IMR-90 (cell line): Measurements from ENCODE around the gene COLQ. TPM values are rescaled to one million over a fixed set of nuclear protein-coding genes. Genes with fewer than 3 reads are reported as not detected.

Experiments used
- ATAC-seq: fragments of 200-7000 bp; cut with Tn5 transposase; 2 replicates; pipeline ENCODE4 v1.9.1; 2020; ENCODE audit warnings: low read depth, mild to moderate bottlenecking, moderate library complexity
- BruUV-seq: library from RNA; stranded (reverse); fragments of 400-500 nt; replicated peaks from 2 replicates; lab custom pipeline; 2021; lab: Mats Ljungman, UMichigan
- CTCF ChIA-PET: fragments of 300-600 bp; formaldehyde crosslinking; extraction: SDS; loops from one replicate; lab custom pipeline; 2021; ENCODE audit warnings: antibody characterized with exemption; lab: Yijun Ruan, JAX
- POLR2A ChIA-PET: fragments of 300-600 bp; sonication (Branson Sonifier 250); formaldehyde crosslinking; loops from one replicate; lab custom pipeline; 2022; ENCODE audit warnings: antibody characterized with exemption; ENCODE audit not compliant: unreplicated experiment; lab: Charles Lee
- DNase-seq: peaks from one replicate; pipeline ENCODE4 v3.0.0; 2013
- H2AFZ ChIP-seq: replicated peaks from 2 replicates; pipeline ENCODE3; 2013; ENCODE audit warnings: low read length, mild to moderate bottlenecking; ENCODE audit not compliant: poor library complexity
- H2AK5ac ChIP-seq: 2 replicates; pipeline ENCODE4 v1.6.1; 2013; ENCODE audit warnings: low read depth, low read length, inconsistent platforms
- H2AK9ac ChIP-seq: replicated peaks from 2 replicates; pipeline ENCODE3; 2013; ENCODE audit warnings: mild to moderate bottlenecking, low read depth, low read length, moderate library complexity; ENCODE audit not compliant: poor library complexity
- H2BK120ac ChIP-seq: 2 replicates; pipeline ENCODE4 v1.6.1; 2013; ENCODE audit warnings: low read depth, low read length, inconsistent platforms
- H2BK15ac ChIP-seq: 3 replicates; pipeline ENCODE4 v1.6.1; 2013; ENCODE audit warnings: low read depth, low read length, inconsistent platforms
- H2BK20ac ChIP-seq: 2 replicates; pipeline ENCODE4 v1.6.1; 2013; ENCODE audit warnings: low read depth, mild to moderate bottlenecking, inconsistent platforms, low read length, moderate library complexity
- H2BK5ac ChIP-seq: 2 replicates; pipeline ENCODE4 v1.6.1; 2013; ENCODE audit warnings: mild to moderate bottlenecking, low read depth, low read length, inconsistent platforms; ENCODE audit not compliant: poor library complexity, severe bottlenecking
- H3K14ac ChIP-seq: replicated peaks from 2 replicates; pipeline ENCODE4 v1.6.1; 2013; ENCODE audit warnings: low read depth, low read length, inconsistent platforms
- H3K18ac ChIP-seq: 2 replicates; pipeline ENCODE4 v1.6.1; 2013; ENCODE audit warnings: low read depth, low read length, control low read depth
- H3K23ac ChIP-seq: 2 replicates; pipeline ENCODE4 v1.6.1; 2013; ENCODE audit warnings: low read depth, low read length, inconsistent platforms
- H3K27ac ChIP-seq: 2 replicates; pipeline ENCODE4 v1.5.1; 2013; ENCODE audit warnings: mild to moderate bottlenecking, control low read depth, low read length; ENCODE audit not compliant: insufficient read depth
- H3K27me3 ChIP-seq: 2 replicates; pipeline ENCODE4 v1.6.1; 2013; ENCODE audit warnings: low read length; ENCODE audit not compliant: control insufficient read depth, insufficient read depth
- H3K36me3 ChIP-seq: 2 replicates; pipeline ENCODE4 v1.6.1; 2013; ENCODE audit warnings: low read length, mixed read lengths; ENCODE audit not compliant: control insufficient read depth, insufficient read depth
- H3K4ac ChIP-seq: 2 replicates; pipeline ENCODE4 v1.6.1; 2013; ENCODE audit warnings: low read depth, low read length, inconsistent platforms
- H3K4me1 ChIP-seq: 2 replicates; pipeline ENCODE4 v1.6.1; 2013; ENCODE audit warnings: low read length, mixed read lengths; ENCODE audit not compliant: control insufficient read depth, insufficient read depth
- H3K4me2 ChIP-seq: 2 replicates; pipeline ENCODE4 v1.6.1; 2013; ENCODE audit warnings: low read depth, mild to moderate bottlenecking, control low read depth, low read length, moderate library complexity
- H3K4me3 ChIP-seq: 2 replicates; pipeline ENCODE4 v1.5.1; 2013; ENCODE audit warnings: low read depth, mild to moderate bottlenecking, control low read depth, low read length, moderate library complexity; ENCODE audit not compliant: insufficient read depth
- H3K56ac ChIP-seq: 2 replicates; pipeline ENCODE4 v1.6.1; 2013; ENCODE audit warnings: low read length, inconsistent platforms; ENCODE audit not compliant: insufficient read depth; ENCODE audit errors: extremely low read depth
- H3K79me1 ChIP-seq, 2 experiments: 2 replicates each; pipeline ENCODE4 v1.6.1; 2013; ENCODE audit warnings: low read length in 2 of 2, inconsistent platforms in 1 of 2, low read depth in 1 of 2
- H3K9ac ChIP-seq: 2 replicates; pipeline ENCODE4 v1.6.1; 2013; ENCODE audit warnings: low read depth, low read length, control low read depth
- H3K9me1 ChIP-seq: 2 replicates; pipeline ENCODE4 v1.6.1; 2013; ENCODE audit warnings: low read length, inconsistent platforms; ENCODE audit not compliant: insufficient read depth
- H3K9me3 ChIP-seq: 2 replicates; pipeline ENCODE4 v1.6.1; 2013; ENCODE audit warnings: low read length; ENCODE audit not compliant: control insufficient read depth, insufficient read depth
- H4K20me1 ChIP-seq: 2 replicates; pipeline ENCODE4 v1.6.1; 2013; ENCODE audit warnings: low read length, inconsistent platforms; ENCODE audit not compliant: insufficient read depth
- H4K5ac ChIP-seq: 2 replicates; pipeline ENCODE4 v1.6.1; 2013; ENCODE audit warnings: mild to moderate bottlenecking, low read depth, low read length, control low read depth
- H4K8ac ChIP-seq, 2 experiments: 2 replicates each; pipeline ENCODE4 v1.6.1; 2013; ENCODE audit warnings: low read depth in 2 of 2, low read length in 2 of 2, control low read depth in 1 of 2, inconsistent platforms in 1 of 2
- H4K91ac ChIP-seq: 2 replicates; pipeline ENCODE4 v1.6.1; 2013; ENCODE audit warnings: low read depth, low read length, inconsistent platforms; ENCODE audit not compliant: insufficient read depth
- MXI1 ChIP-seq: IDR thresholded peaks from 2 replicates; pipeline ENCODE4 v1.6.1; 2012; ENCODE audit warnings: low read depth, mild to moderate bottlenecking, low read length, moderate library complexity, borderline replicate concordance
- POLR2A ChIP-seq: IDR thresholded peaks from 2 replicates; pipeline ENCODE4 v1.6.1; 2012; ENCODE audit warnings: mild to moderate bottlenecking, low read depth, low read length
- RCOR1 ChIP-seq: IDR thresholded peaks from 2 replicates; pipeline ENCODE4 v1.6.1; 2012; ENCODE audit warnings: mild to moderate bottlenecking, low read length, improper control_type of control experiment; ENCODE audit not compliant: insufficient replicate concordance
- WGBS, 2 experiments: methylation state at CpG; one replicate each; pipeline versions ENCODE4 v1.1.5 to v1.1.7; 2013; ENCODE audit warnings: missing lambda C conversion rate in 2 of 2; ENCODE audit not compliant: insufficient read length in 1 of 2; ENCODE audit errors: extremely low coverage in 2 of 2; 5-methylcytosine and 5-hydroxymethylcytosine counted together
- dilution Hi-C: fragments of 300-500 bp; cut with HindIII; formaldehyde crosslinking; loops from one replicate; pipeline ENCODE4 v1.14.3; 2018; ENCODE audit warnings: low sequenced_read_pairs; ENCODE audit not compliant: unreplicated experiment
- in situ Hi-C: fragments of 300-500 bp; cut with MboI; formaldehyde crosslinking; loops from 3 replicates; pipeline ENCODE4 v1.14.3; 2019; ENCODE audit warnings: low sequenced_read_pairs, inconsistent platforms, mixed read lengths
- intact Hi-C: fragments of 100-400 bp; cut with micrococcal nuclease; formaldehyde crosslinking; loops from 2 replicates; pipeline ENCODE4 v1.10.0; 2022
- polyA plus RNA-seq, 3 experiments: library from polyadenylated mRNA; depleted of rRNA; stranded (reverse); fragments of >200 nt; gene quantifications; 2 replicates each; pipeline ENCODE4 v1.2.3, GENCODE V29; 2012; ENCODE audit warnings: low replicate concordance in 1 of 3
- total RNA-seq: library from RNA; depleted of rRNA; stranded (reverse); fragments of >200 nt; gene quantifications from 2 replicates; pipeline ENCODE4 v1.2.3, GENCODE V29; 2012

Gene COLQ
- total and polyA plus RNA-seq, 2 of the 4 experiments (the other 2 are of a cell fraction), result 0.18 to 0.65 TPM

- intact Hi-C loops, result no loop called here
- no peak overlapping the region for H3K18ac ChIP-seq
- H3K36me3 ChIP-seq, result no peaks in the 10 kb centered on the region
- H3K14ac ChIP-seq, result no peak overlapping the region
- dilution Hi-C loops, result no loop called here
- H3K27me3 ChIP-seq, result no peaks in the 10 kb centered on the region
- H2BK15ac ChIP-seq, result no peak overlapping the region
- H4K20me1 ChIP-seq, result no peaks in the 10 kb centered on the region
- H4K8ac ChIP-seq, result no peak overlapping the region
- no TSS peak for BruUV-seq
- H3K4me2 ChIP-seq, result no peak overlapping the region
- H3K4me3 ChIP-seq, result no peak overlapping the region
- no peak overlapping the region for H2BK120ac ChIP-seq
- ATAC-seq (peak; percentile 48), DNase-seq (peak; percentile 30)
- H3K4me1 ChIP-seq, result no peaks in the 10 kb centered on the region
- no peak overlapping the region for H3K27ac ChIP-seq
- no peak overlapping the region for H2AK9ac ChIP-seq
- no peak overlapping the region for H2BK20ac ChIP-seq
- no peak overlapping the region for H4K91ac ChIP-seq
- H2AK5ac ChIP-seq, result no peak overlapping the region
- H2AFZ ChIP-seq, result no peak overlapping the region
- in situ Hi-C loops, result no loop called here
- ChIA-PET CTCF (interaction anchor here (0.6 to 1.4 kb wide), 3 partner anchors 9 to 487 kb away, joined by 3 read pairs; no protein-coding TSS in a partner anchor), POLR2A (no interaction called here)
- TF ChIP-seq RCOR1 (no peak), MXI1 (no peak), POLR2A (no peak)
- no peaks in the 10 kb centered on the region; the same call in 1 of the 2 replicates for H3K9me1 ChIP-seq
- no peak overlapping the region for H4K5ac ChIP-seq
- no peak overlapping the region for H3K23ac ChIP-seq
- no peak overlapping the region for H3K56ac ChIP-seq
- no peaks in the 10 kb centered on the region for H3K79me1 ChIP-seq
- H2BK5ac ChIP-seq, result no peak overlapping the region
- H3K4ac ChIP-seq, result no peak overlapping the region
- WGBS, 2 experiments, result no CpG with 5 or more reads among the region's 4 CpGs
- H3K9me3 ChIP-seq, result no peaks in the 10 kb centered on the region
- no peak overlapping the region for H3K9ac ChIP-seq
Measured at GRCh38 chr3:15527031-15527459, 5.5 kb upstream of the COLQ start.
